Natural killer cell treated with Interleukin-12 subunit alpha and Interleukin-12 subunit beta and Interleukin-15 and Interleukin-18, amount 100 ng/mL, for 72 hours (primary cell): Measurements from ENCODE around the gene SYTL3. TPM values are rescaled to one million over a fixed set of nuclear protein-coding genes. Genes with fewer than 3 reads are reported as not detected.
A peak's percentile ranks its signal among the peaks of the same experiment; 100 is the strongest.
"Not testable (repeated sequence)": the region's sequence is repeated elsewhere in the genome, so short reads cannot be mapped to it uniquely, and the experiment has no call there.

ENCODE experiments used
- ATAC-seq, 2 donors: fragments of 150-1000 bp; cut with Tn5 transposase in 1 of 2; sonication (Bioruptor Pico), chemical (Tn5 transposase) in 1 of 2; 2 replicates each; pipeline ENCODE4 v1.10.0; 2021
- DNase-seq: peaks from one replicate; pipeline ENCODE4 v3.0.0; 2022; ENCODE audit warnings: low spot score
- H3K27ac Mint-ChIP-seq, 2 donors: 1 replicate in 1 of 2; 2 replicates in 1 of 2; pipeline ENCODE4 v1.8.0; 2022; ENCODE audit warnings: mixed read lengths in 2 of 2, mild to moderate bottlenecking in 1 of 2, moderate library complexity in 1 of 2
- H3K27me3 Mint-ChIP-seq, 2 donors: 1 replicate in 1 of 2; 2 replicates in 1 of 2; pipeline ENCODE4 v1.8.0; 2022; ENCODE audit warnings: mixed read lengths in 2 of 2
- H3K36me3 Mint-ChIP-seq: one replicate; pipeline ENCODE4 v1.8.0; 2022; ENCODE audit warnings: mixed read lengths
- H3K4me1 Mint-ChIP-seq, 2 donors: 1 replicate in 1 of 2; 2 replicates in 1 of 2; pipeline ENCODE4 v1.8.0; 2022; ENCODE audit warnings: low read depth in 2 of 2, mixed read lengths in 2 of 2, mild to moderate bottlenecking in 1 of 2
- H3K4me3 Mint-ChIP-seq: one replicate; pipeline ENCODE4 v1.8.0; 2022; ENCODE audit warnings: mixed read lengths
- H3K9me3 Mint-ChIP-seq: 2 replicates; pipeline ENCODE4 v1.8.0; 2022; ENCODE audit warnings: mixed read lengths
- total RNA-seq, 2 donors: library from RNA; stranded (reverse); gene quantifications; one replicate each; pipeline ENCODE4 v1.2.3, GENCODE V29; 2022

Gene SYTL3
- total RNA-seq, 2 donors from 2014 or later: 199 to 246 TPM

GRCh38 chr6:158611541-158612370 lies 38.1 kb upstream of the SYTL3 start:
- Mint-ChIP-seq H3K27me3 (no peaks in the 10 kb centered on the region), H3K36me3 (peaks cover 14% of the 10 kb centered on the region), H3K9me3 (no peaks in the 10 kb centered on the region), H3K4me3 (no peak overlapping the region), H3K27ac (peak overlapping the region; percentile 6 to 87), H3K4me1 (peaks cover 12 to 23% of the 10 kb centered on the region in 2 donors)
- no peak for DNase-seq
- no peak for ATAC-seq

DNA sequence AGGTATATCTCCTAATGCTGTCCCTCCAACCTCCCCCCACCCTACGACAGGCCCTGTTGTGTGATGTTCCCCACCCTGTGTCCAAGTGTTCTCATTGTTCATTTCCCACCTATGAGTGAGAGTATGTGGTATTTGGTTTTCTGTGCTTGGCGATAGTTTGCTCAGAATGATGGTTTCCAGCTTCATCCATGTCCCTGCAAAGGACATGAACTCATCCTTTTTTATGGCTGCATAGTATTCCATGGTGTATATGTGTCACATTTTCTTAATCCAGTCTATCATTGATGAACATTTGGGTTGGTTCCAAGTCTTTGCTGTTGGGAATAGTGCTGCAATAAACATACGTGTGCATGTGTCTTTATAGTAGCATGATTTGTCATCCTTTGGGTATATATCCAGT lies 35.2 kb upstream of the SYTL3 start:
- H3K4me3 Mint-ChIP-seq, H3K27ac Mint-ChIP-seq, ATAC-seq, H3K27me3 Mint-ChIP-seq, DNase-seq, H3K9me3 Mint-ChIP-seq: not testable (repeated sequence)
- H3K4me1 Mint-ChIP-seq: peaks cover 36 to 39% of the 10 kb centered on the region in 2 donors
- H3K36me3 Mint-ChIP-seq: peaks cover 36% of the 10 kb centered on the region

DNA sequence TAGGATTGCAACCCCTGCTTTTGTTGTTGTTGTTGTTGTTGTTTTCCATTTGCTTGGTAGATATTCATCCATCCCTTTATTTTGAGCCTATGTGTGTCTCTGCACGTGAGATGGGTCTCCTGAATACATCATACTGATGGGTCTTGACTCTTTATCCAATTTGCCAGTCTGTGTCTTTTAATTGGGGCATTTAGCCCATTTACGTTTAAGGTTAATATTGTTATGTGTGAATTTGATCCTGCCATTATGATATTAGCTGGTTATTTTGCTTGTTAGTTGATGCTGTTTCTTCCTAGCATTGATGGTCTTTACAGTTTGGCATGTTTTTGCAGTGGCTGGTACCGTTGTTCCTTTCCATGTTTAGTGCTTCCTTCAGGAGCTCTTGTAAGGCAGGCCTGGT lies 31.6 kb upstream of the SYTL3 start:
- H3K4me1 Mint-ChIP-seq: peaks cover 46 to 49% of the 10 kb centered on the region in 2 donors
- not testable (repeated sequence) for ATAC-seq, H3K4me3 Mint-ChIP-seq, DNase-seq, H3K27me3 Mint-ChIP-seq, H3K9me3 Mint-ChIP-seq
- peaks cover 36% of the 10 kb centered on the region for H3K36me3 Mint-ChIP-seq
- peak overlapping the region; percentile 55 to 57 for H3K27ac Mint-ChIP-seq

DNA sequence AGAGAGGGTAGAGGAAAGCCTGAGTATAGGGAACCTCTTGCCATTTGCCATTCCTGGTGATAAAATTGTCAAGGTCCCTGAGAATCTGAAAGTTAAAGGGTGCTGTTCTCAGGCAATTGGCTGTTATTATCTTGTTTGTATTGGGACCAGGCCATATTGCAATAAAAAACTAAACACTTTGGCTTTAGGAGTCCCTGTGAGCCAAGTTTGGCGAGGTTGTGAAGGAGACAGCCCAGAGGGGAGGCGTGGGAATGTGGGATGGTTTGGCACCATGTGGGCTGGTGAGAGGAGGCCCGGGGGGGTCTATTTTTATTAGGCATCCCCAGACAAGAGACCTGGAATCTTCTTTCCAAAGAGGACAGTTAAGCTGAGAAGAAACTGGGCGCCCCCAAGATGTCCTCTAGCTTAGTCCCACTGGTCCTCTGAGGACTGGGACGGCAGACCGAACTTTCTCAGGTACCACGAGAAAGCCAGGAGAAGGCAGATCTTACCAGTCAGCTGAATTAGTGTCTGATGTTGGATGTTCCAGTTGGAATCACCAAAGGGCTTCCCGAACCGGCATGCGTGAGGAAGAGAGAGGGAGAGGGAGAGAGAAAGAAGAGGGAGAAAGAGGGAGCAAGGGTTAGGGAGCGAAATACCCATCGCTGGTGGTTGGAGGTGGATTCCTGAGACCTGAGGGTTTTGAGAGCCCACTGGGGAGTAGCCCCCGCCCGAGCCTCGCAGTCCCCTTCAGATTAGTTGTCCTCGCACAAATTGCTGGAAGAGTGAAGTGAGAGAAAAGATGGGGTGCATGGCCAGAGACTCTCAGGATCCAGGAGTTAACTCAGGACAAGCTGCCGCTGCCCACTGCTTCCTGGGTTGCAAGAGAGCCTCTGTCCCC lies 29.7 kb upstream of the SYTL3 start:
- Mint-ChIP-seq H3K27me3 (no peaks in the 10 kb centered on the region), H3K36me3 (peaks cover 29% of the 10 kb centered on the region), H3K4me3 (no peak overlapping the region), H3K9me3 (no peaks in the 10 kb centered on the region), H3K27ac (peak overlapping the region; percentile 74 to 79), H3K4me1 (peaks cover 42 to 45% of the 10 kb centered on the region in 2 donors)
- DNase-seq: no peak
- no peak for ATAC-seq

- peaks cover 28% of the 10 kb centered on the region for H3K36me3 Mint-ChIP-seq
- no peaks in the 10 kb centered on the region for H3K9me3 Mint-ChIP-seq
- H3K27ac Mint-ChIP-seq: peak overlapping the region; percentile 74 to 79
- H3K4me3 Mint-ChIP-seq: no peak overlapping the region
- DNase-seq (no peak), ATAC-seq (no peak)
- no peaks in the 10 kb centered on the region for H3K27me3 Mint-ChIP-seq
- H3K4me1 Mint-ChIP-seq: peaks cover 45 to 48% of the 10 kb centered on the region in 2 donors
These were observed 28.7 kb upstream of the SYTL3 start for GRCh38 chr6:158620963-158621693.

DNA sequence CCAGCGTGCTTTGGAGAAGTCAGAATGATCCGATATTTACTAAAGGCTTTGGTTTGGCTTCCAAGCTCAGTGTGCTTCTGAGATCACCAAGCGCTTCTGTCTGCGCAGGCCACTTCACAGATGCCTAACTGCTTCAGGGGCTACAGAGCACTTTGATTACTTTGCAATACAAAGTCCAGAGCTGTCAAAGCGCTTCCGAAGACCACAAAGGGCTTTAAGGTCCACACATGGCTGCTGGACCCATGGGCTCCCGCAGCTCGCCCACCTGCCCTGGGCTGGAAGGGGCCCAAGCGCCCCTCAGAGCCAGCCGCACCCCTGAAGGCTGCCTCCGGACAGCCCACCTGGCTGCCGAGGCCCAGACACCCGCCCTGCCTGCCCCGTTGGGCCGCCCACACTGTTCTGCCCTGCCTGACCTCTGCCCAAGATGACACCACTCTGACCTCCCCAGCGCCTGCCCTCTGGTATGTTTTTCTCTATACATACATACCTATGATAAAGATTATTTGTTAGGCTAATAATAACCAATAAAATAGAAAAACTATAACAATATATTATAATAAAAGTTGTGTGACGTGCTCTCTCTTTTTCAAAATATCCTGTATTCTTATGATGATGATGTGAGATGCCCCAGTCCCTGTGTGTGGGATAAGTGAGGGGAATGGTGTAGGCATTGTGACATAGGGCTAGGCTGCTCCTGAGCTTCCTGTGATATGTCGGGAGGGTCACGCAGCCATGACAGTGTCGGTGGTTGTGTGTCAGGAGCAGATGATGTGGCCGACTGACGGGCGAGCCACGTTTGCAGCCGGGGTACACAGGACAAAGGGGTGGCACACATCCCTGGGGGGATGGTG lies 27.9 kb upstream of the SYTL3 start:
- Mint-ChIP-seq H3K4me3 (peak overlapping the region; percentile 47), H3K27ac (peak overlapping the region; percentile 62 to 88), H3K36me3 (peaks cover 34% of the 10 kb centered on the region), H3K27me3 (no peaks in the 10 kb centered on the region), H3K4me1 (peaks cover 52 to 53% of the 10 kb centered on the region in 2 donors), H3K9me3 (no peaks in the 10 kb centered on the region)
- peak in 1 of 2 donors; percentile 31 for ATAC-seq
- DNase-seq: no peak

DNA sequence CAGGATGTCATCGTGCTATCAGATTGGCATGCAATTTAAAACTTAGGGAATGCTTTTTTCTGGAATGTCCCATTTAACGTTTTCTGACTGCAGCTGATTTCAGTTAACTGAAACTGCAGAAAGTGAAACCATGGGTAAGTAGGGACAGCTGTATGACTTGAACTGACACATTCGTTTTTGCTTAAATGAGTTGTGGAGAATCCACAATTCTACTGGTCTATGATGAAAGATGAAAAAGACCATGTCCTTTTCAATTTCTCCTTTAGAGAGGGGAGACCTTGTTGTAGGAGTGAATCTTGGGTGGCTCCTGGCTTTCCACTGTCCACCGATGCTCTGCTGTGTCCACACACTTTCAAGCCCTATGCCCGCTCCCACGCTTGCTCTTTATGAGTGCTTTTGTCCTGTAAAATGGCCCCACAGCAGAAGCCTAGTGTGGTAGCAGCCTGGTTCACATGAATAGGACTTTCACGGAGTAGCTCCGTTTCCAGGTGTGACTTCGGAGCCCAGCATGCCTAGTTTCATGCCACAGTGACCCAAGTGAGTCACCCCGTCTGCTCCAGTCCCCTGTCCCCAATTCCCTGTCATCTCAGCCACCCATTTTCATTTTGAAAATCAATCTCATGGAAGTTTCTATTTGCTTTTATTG lies 27.2 kb upstream of the SYTL3 start:
- Mint-ChIP-seq H3K36me3 (peaks cover 32% of the 10 kb centered on the region), H3K9me3 (no peaks in the 10 kb centered on the region), H3K27me3 (no peaks in the 10 kb centered on the region), H3K27ac (peak overlapping the region; percentile 62 to 88), H3K4me1 (peaks cover 51 to 52% of the 10 kb centered on the region in 2 donors), H3K4me3 (peak overlapping the region; percentile 47)
- ATAC-seq (peak in 1 of 2 donors; percentile 50), DNase-seq (no peak)

DNA sequence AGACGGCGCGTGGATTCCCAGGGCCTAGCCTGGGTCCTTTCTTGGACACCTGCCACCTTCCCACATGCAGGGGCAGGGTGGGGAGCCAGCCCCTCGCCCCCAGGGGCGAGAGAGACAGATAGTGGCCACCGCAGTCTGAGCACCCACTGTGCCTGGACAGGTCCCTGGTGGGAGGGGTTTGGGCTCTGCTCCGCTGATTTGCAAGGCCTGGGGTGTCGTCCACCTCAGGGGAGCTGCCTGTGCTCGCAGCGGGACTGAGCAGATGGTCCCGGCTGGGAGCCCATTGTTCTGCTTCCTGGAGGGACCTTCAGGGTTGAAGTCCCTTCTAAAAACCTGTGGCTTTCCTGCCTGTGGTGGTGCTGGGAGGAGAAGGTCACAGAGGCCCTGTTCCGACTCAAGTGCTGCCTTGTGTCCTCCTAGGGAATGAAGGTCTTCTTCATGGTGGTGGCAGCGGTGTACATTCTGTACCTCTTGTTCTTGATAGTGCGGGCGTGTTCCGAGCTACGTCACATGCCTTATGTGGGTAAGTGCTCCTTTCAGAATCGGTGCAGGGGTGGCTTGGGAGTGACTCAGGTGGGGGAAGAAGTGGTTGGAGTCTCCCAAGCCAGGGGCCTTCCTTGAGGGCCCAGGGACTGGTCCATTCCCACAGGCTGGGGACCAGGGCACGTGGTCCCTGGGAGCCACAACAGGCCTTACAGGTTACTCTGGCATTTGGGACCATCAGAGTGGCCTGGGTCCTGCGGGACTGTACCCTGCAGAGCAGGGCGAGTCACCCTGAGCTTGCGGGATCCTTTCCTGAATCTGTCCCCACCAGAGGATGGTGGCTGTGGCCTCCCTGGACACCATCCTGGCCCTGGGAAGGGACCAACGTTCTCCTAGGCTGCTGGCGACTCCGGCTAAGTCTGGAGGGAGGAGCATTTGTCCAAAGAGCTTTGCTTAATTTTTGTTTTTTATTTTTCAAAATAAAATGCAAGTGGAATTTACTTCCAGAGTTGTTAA lies 24.9 kb upstream of the SYTL3 start:
- Mint-ChIP-seq H3K4me1 (peaks cover 44 to 52% of the 10 kb centered on the region in 2 donors), H3K27me3 (no peaks in the 10 kb centered on the region), H3K4me3 (no peak overlapping the region), H3K9me3 (no peaks in the 10 kb centered on the region), H3K27ac (peak overlapping the region; percentile 62 to 84), H3K36me3 (peaks cover 18% of the 10 kb centered on the region)
- no peak for ATAC-seq
- no peak for DNase-seq

DNA sequence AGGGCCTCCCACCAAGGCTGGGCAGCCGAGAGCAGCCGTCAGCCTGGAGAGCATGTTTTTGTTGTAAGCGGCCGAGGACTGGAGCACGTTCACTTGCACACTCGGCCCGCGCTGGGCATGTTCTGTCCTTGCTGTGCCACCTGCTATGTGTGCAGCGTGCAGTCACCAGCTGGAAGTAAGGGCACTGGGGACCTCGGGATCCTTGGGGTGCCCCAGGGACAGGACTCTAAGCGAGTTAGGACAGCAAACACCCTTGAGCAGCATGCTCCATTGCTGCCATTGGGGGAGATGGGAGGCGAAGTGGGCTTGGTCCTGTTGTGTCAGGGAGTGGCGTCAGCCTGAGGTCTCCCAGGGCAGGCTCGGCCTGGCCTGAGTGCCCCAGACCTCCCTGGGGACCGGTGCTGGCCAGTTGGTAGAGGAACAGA lies 24.0 kb upstream of the SYTL3 start:
- H3K27ac Mint-ChIP-seq: peak overlapping the region; percentile 62 to 84
- no peak overlapping the region for H3K4me3 Mint-ChIP-seq
- H3K4me1 Mint-ChIP-seq: peaks cover 43 to 49% of the 10 kb centered on the region in 2 donors
- DNase-seq (no peak), ATAC-seq (no peak)
- H3K9me3 Mint-ChIP-seq: no peaks in the 10 kb centered on the region
- no peaks in the 10 kb centered on the region for H3K27me3 Mint-ChIP-seq
- H3K36me3 Mint-ChIP-seq: peaks cover 18% of the 10 kb centered on the region

DNA sequence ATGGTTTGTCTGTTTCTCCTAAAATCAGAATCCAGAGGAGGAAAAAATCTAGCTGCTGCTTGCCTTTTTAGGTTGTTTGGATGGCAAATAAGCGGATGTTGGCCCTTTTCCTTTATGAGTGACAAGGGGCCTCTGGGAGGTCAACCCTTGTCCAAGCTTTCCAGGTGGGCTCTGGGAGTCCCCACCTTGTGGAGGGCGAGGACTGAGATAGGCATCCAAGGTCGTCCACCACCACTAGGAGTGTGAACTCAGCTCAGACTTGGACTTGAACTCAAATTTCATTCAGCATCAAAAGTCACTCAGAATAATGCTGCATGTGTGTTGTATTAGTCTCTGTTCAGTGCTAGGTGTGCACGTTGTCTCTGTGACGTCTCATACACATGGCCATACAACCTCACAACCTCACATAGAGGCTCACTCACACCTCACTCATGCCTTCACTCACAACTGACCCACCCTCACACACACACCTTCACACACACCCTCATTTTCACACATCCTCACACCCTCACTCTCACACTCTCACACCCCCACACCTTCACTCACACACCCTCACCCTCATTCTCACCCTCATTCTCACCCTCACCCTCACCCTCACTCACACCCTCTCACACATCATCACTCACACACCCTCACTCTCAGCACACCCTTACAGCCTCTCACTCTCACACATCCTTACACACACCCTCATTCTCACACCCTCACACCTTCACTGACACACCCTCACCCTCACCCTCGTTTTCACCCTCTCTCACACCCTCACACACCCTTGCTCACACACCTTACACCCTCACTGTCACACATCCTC lies 23.3 kb upstream of the SYTL3 start:
- Mint-ChIP-seq H3K9me3 (no peaks in the 10 kb centered on the region), H3K36me3 (peaks cover 23% of the 10 kb centered on the region), H3K27ac (peak overlapping the region; percentile 62 to 84), H3K27me3 (no peaks in the 10 kb centered on the region), H3K4me3 (no peak overlapping the region), H3K4me1 (peaks cover 49 to 54% of the 10 kb centered on the region in 2 donors)
- ATAC-seq (peak; percentile 45 to 71), DNase-seq (no peak)
